SH-SY5Y (cell line): ENCODE data around the gene AKR1C2.

Experiments used
- GATA2 ChIP-seq: IDR thresholded peaks from 2 replicates; pipeline ENCODE4 v1.6.1; 2011; ENCODE audit warnings: mild to moderate bottlenecking, low read depth, low read length
- GATA3 ChIP-seq: IDR thresholded peaks from 2 replicates; pipeline ENCODE4 v1.6.1; 2011; ENCODE audit warnings: low read depth, mild to moderate bottlenecking, low read length, moderate library complexity

The AKR1C2 gene

GRCh38 chr10:4939224-4940072, 64.2 kb downstream of the AKR1C2 start:
- no peak for TF ChIP-seq GATA2
- TF ChIP-seq GATA3: no peak
